ENCODE results near the gene UQCR10.

DNA sequence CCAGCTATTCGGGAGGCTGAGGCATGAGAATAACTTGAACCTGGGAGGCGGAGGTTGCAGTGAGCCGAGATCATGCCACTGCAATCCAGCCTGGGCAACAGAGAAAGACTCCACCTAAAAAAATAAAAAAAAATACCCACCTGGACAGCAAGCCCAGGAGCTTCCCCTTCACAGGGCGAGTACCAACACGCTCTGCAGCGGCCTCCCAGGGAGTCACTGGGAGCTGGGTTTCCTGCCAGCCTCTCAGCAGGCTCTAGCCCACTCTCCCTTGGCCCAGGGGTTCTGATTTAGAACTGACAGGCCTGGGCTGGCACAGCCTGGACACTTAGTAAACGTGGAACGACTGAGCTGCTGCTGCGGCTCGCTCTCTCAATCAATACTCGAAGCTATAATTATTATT lies 49.4 kb upstream of the UQCR10 start:
- TF ChIP-seq, protein P1, sequence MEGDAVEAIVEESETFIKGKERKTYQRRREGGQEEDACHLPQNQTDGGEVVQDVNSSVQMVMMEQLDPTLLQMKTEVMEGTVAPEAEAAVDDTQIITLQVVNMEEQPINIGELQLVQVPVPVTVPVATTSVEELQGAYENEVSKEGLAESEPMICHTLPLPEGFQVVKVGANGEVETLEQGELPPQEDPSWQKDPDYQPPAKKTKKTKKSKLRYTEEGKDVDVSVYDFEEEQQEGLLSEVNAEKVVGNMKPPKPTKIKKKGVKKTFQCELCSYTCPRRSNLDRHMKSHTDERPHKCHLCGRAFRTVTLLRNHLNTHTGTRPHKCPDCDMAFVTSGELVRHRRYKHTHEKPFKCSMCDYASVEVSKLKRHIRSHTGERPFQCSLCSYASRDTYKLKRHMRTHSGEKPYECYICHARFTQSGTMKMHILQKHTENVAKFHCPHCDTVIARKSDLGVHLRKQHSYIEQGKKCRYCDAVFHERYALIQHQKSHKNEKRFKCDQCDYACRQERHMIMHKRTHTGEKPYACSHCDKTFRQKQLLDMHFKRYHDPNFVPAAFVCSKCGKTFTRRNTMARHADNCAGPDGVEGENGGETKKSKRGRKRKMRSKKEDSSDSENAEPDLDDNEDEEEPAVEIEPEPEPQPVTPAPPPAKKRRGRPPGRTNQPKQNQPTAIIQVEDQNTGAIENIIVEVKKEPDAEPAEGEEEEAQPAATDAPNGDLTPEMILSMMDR (IDR thresholded peaks at IDR 0.05): no peak
- no peak for TF ChIP-seq POLR2A (IDR thresholded peaks at IDR 0.05)
